Activated CD4-positive, alpha-beta T cell treated with anti-CD3 and anti-CD28 coated beads for 24 hours (primary cell): ENCODE data around the gene WDR93.
"Not testable (repeated sequence)": the region's sequence is repeated elsewhere in the genome, so short reads cannot be mapped to it uniquely, and the experiment has no call there.

ENCODE experiments used
- DNase-seq, 2 donors: peaks; one replicate each; pipeline ENCODE4 v3.0.0-alpha.2; 2020; ENCODE audit warnings: low read depth in 2 of 2

Gene WDR93

GRCh38 chr15:89769366-89769765, 78.8 kb downstream of the WDR93 start:
- no peak for DNase-seq

DNA sequence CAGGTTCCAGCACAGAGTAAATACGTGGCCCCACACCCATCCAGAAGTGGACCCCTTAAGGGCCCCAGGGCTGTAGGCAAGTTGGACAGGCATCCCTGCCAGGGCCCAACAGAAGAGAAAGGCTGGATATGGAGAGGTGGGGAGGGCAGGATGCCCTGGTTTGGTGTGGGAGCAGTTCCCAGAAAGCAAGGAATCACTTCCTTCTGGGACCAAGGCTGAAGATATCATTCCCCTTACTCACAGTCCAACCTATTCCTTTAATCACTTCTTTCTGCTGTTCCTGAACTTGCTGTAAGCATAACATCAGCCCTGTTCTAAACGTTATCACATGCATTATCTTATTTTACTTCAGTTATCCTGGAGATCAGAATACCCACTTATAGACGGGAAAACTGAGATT, 79.4 kb downstream of the WDR93 start:
- DNase-seq = no peak

GRCh38 chr15:89772932-89773583, 82.4 kb downstream of the WDR93 start:
- DNase-seq = no peak

GRCh38 chr15:89774492-89774891, 83.9 kb downstream of the WDR93 start:
- no peak for DNase-seq

- no peak for DNase-seq
Measured at GRCh38 chr15:89775815-89776214, 85.2 kb downstream of the WDR93 start.

DNA sequence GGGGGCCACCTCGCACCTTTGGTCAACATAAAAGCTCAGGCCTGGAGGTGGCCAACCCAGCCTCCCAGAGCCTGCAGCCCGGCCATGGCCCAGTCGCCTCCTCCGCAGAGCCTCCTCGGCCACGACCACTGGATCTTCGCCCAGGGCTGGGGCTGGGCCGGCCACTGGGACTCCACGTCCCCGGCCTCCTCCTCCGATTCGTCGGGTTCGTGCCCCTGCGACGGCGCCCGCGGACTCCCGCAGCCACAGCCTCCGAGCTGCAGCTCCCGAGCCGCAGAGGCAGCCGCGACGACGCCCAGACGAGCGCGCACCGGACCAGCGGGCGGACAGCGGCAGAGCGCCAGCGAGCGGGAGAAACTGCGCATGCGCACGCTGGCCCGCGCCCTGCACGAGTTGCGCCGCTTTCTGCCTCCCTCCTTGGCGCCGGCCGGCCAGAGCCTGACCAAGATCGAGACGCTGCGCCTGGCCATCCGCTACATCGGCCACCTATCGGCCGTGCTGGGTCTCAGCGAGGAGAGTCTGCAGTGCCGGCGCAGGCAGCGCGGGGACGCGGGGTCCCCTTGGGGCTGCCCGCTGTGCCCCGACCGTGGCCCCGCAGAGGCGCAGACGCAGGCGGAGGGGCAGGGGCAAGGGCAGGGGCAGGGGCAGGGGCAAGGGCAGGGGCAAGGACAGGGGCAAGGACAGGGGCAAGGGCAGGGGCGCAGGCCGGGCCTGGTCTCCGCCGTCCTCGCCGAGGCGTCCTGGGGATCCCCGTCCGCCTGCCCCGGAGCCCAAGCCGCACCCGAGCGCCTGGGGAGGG, 85.9 kb downstream of the WDR93 start, which contains the start of gene MESP2:
Gene MESP2 (plus strand): TSS at position 59 of the 799 bp plus-strand sequence. CDS start 26 bp downstream, at position 85.
- DNase-seq = peak in 1 of 2 donors; percentile 40

GRCh38 chr15:89777073-89777751, 86.6 kb downstream of the WDR93 start:
- DNase-seq = no peak

DNA sequence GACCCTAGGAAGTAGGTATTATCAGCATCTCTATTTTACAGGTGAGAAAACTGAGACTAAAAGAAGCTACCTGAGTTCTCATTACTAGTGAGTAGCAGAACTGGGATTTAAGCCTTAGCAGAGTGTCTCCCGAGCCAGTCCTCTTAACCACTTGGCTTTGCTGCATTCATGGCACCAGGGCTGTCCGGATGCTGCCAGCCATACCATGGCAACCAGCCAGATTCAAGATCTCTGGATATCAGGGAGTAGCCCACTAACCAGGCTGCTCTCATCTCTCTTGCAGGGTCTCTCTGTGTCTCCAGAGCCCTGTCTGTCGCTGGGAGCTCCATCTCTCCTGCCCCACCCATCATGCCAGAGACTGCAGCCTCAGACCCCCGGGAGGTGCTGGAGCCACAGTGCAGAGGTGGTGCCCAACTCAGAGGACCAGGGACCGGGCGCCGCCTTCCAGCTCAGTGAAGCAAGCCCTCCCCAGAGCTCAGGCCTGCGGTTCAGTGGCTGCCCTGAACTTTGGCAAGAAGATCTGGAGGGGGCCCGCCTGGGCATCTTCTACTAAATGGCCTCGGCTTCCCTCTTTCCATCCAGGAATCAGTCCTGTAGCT, 87.3 kb downstream of the WDR93 start:
- DNase-seq = no peak

GRCh38 chr15:89778861-89779260, 88.2 kb downstream of the WDR93 start:
- DNase-seq = no peak

- DNase-seq = no peak
Measured at GRCh38 chr15:89780601-89781000, 90.0 kb downstream of the WDR93 start.

DNA sequence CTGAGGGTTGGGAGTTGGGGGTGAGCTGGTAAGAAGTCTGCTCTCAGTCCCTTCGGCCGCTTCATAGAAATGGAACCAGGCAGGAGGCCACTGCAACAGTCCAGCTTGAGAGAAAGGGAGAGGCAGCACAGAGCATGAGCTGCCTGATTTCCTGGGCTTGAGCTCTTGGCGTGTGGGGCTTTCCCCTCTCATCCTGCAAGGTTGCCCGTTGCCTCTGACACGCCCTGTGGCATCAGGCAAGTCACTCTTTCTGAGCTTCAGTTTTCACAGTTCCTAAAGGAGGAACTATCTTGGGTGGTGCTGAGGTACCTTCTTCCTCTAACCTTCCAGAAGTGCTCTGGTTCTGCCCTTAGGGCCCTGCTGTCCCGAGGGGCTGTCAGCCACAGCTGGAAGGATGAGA, 90.4 kb downstream of the WDR93 start:
- peak in 1 of 2 donors; percentile 9 for DNase-seq

DNA sequence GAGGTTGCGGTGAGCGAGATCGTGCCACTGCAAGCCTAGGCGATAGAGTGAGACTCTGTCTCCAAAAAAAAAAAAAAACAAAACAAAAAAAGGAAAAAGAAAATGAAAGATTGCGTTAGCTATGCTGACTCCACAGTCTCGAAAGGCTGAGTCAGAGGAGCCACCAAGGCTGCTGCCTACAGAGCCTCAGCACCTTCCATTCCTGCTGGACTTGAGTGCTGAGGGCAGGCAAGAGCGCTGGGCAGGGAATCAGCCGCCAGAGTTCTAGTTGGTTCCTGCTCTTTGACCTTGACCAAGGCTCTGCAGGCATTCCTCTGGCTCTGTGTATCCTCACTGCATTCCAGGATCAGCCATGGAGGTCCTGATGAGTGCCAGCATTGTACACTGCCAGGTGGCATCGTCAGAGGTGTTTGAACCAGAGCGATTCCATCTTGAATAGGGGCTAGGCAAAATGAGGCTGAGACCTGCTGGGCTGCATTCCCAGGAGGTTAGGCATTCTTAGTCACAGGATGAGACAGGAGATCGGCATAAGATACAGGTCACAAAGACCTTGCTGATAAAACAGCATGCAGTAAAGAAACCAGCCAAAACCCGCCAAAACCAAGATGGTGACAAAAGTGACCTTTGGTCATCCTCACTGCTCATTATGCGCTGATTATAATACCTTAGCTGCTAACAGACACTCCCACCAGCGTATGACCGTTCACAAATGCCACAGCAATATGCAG, 91.4 kb downstream of the WDR93 start:
- DNase-seq = no peak

GRCh38 chr15:89782619-89782950, 92.0 kb downstream of the WDR93 start:
- DNase-seq = not testable (repeated sequence)

DNA sequence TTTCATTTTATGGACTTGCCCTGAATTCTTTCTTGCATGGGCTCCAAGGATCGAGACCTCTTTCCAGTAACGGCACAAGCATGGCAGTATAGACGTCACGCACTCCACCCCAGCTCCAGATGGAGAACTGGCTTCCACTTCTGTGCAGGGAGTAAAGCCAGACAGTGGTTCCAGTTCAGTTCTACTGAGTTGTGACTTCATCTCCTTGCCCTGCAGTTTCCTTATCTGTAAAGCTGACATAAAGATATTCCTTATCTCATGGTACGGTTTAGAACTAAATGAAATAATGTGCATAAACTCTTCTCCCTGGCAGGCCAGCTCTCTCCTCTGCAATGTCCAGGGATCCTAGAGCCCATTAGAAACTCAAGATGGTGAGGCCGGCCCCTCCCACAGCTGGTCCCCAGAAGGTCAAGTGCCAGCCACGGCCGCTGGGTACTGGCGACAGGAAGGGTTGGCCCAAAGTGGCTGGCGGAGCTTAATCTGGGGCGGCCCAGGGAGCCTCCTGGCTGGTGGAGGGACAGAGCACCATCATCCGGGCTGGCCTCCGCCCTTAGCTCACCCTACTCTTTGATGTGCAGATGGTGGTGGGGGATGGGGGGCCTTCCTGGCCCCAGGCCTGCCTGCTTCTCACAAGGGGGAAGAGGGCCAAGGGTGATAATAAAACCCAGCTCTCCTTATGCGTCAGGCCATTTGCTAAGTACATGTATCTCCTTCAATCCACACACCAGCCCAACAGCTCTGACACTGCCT, 92.7 kb downstream of the WDR93 start:
- DNase-seq = no peak

DNA sequence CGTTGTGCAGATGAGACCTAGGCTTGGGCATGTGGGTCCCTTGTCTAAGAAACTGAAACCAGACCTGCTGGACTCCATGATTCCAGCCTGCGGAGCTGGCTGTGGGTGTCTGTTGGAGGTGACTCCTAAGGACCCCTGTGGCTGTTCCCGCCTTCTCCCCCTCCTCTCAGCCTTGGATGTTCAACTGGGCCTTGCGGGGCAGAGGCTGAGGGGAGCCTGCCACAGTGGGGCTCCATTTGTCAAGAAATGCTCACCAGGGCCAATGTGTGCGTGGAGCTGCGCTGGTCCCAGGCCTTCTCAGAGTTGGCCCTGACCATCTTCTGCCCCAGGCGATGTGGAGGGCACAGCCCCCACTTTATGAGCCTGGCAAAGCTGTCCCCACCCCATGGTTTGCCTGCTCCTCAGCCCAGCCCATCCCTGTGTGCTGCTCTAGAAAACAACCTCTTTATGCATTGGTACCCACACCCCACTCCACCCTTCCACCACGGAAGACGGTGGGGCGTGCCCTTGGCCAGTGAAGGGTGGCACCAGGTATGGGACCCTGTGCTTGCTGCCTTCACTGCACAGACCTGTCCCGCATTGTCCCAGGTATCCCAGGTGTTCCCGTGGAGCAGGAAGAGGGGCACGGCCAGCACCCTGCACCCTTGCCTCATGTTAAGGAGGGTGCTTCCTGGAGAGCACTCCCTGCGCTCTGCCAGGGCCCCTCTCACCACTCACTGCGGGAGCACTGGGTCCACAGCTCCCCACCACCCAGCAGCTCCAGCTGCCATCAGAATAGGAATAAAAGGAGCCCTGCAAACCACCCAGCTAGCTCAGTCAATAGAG, 93.5 kb downstream of the WDR93 start:
- no peak for DNase-seq

DNA sequence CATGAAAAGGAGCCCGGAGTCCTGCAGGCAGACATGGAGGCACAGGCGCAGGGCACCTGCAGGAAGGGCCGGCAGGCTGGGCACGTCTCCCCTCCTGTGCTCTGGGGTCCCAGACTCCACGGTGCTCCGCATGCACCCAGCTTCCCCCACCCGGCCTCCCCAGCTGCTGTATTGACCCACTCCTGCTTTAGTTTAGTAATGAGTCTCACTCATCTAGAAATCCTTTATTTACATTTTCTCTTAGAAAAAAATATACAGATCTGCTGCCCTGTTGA, 94.0 kb downstream of the WDR93 start:
- no peak for DNase-seq

GRCh38 chr15:89785064-89785773, 94.6 kb downstream of the WDR93 start:
- no peak for DNase-seq

GRCh38 chr15:89785774-89786140, 95.1 kb downstream of the WDR93 start:
- no peak for DNase-seq

- DNase-seq = no peak
Measured at GRCh38 chr15:89787944-89788343, 97.3 kb downstream of the WDR93 start.

DNA sequence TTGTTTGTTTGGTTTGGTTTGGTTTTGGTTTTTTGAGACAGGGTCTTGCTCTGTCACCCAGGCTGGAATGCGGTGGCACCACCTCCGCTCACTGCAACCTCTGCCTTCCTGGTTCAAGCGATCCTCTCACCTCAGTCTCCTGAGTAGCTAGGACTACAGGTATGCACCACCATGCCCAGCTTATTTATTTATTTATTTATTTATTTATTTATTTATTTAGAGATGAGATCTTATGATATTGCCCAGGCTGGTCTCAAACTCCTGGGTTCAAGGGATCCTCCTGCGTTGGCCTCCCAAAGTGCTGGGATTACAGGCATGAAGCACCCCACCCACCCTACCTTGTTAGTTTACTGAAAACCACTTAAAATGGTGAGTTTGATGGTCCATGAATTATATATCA, 98.0 kb downstream of the WDR93 start:
- not testable (repeated sequence) for DNase-seq
